Prostate gland (tissue), 2 donors: Measurements from ENCODE around the gene FAM193B.

Experiments
- POLR2A ChIP-seq: fragments of 450-650 bp; IDR thresholded peaks from one replicate; pipeline ENCODE4 v1.6.1; 2016; ENCODE audit warnings: antibody characterized with exemption, mild to moderate bottlenecking
- TF ChIP-seq, protein P1 (sequence below), 4 experiments: fragments of 200-600 bp in 2 of 4; fragments of 450-650 bp in 2 of 4; sonication (generic) in 2 of 4; IDR thresholded peaks; 1 replicate in 3 of 4; 2 replicates in 1 of 4; pipeline ENCODE4 v1.5.1; 2016 to 2019; ENCODE audit warnings: antibody characterized with exemption in 4 of 4, mild to moderate bottlenecking in 2 of 4, moderate library complexity in 2 of 4

DNA sequence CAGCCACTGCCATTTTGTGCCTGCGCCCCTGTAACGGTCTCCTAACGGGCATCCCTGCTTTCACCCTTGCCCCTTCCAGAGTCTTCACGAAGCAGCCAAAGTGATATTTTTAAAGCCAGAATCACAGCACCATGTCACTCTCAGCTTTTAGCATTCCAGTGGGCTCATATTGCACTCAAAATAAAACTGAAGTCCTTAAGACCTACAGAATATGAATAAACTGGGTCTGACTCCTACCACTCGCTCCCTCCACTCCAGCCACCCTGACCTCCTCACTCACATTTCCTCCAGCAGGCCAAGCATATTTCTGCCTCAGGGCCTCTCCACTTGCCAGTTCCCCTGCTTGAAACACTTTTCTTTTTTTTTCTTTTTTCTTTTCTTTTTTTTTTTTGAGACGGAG is 54.5 kb downstream of the FAM193B start:
- TF ChIP-seq, protein P1, sequence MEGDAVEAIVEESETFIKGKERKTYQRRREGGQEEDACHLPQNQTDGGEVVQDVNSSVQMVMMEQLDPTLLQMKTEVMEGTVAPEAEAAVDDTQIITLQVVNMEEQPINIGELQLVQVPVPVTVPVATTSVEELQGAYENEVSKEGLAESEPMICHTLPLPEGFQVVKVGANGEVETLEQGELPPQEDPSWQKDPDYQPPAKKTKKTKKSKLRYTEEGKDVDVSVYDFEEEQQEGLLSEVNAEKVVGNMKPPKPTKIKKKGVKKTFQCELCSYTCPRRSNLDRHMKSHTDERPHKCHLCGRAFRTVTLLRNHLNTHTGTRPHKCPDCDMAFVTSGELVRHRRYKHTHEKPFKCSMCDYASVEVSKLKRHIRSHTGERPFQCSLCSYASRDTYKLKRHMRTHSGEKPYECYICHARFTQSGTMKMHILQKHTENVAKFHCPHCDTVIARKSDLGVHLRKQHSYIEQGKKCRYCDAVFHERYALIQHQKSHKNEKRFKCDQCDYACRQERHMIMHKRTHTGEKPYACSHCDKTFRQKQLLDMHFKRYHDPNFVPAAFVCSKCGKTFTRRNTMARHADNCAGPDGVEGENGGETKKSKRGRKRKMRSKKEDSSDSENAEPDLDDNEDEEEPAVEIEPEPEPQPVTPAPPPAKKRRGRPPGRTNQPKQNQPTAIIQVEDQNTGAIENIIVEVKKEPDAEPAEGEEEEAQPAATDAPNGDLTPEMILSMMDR (IDR thresholded peaks at IDR 0.05) = no peak
- TF ChIP-seq POLR2A = no peak
